IgD-negative memory B cell (primary cell): ENCODE data around the gene MAGEA6. TPM values are rescaled to one million over a fixed set of nuclear protein-coding genes. Genes with fewer than 3 reads are reported as not detected.
A peak's percentile ranks its signal among the peaks of the same experiment; 100 is the strongest.
"Not testable (repeated sequence)": the region's sequence is repeated elsewhere in the genome, so short reads cannot be mapped to it uniquely, and the experiment has no call there.

Source experiments
- H3K27ac Mint-ChIP-seq, 3 donors: one replicate each; pipeline ENCODE4 v1.8.0; 2020 to 2022; ENCODE audit warnings: mild to moderate bottlenecking in 3 of 3, mixed read lengths in 3 of 3, moderate library complexity in 1 of 3
- H3K27me3 Mint-ChIP-seq: one replicate; pipeline ENCODE4 v1.8.0; 2021; ENCODE audit warnings: mixed read lengths
- H3K36me3 Mint-ChIP-seq: one replicate; pipeline ENCODE4 v1.8.0; 2020; ENCODE audit warnings: mild to moderate bottlenecking, mixed read lengths
- H3K4me1 Mint-ChIP-seq, 3 donors: one replicate each; pipeline ENCODE4 v1.8.0; 2020 to 2022; ENCODE audit warnings: mixed read lengths in 3 of 3, mild to moderate bottlenecking in 1 of 3
- H3K4me3 Mint-ChIP-seq, 4 donors: one replicate each; pipeline ENCODE4 v1.8.0; 2020 to 2022; ENCODE audit warnings: mild to moderate bottlenecking in 4 of 4, mixed read lengths in 4 of 4, moderate library complexity in 3 of 4
- H3K9me3 Mint-ChIP-seq, 3 donors: one replicate each; pipeline ENCODE4 v1.8.0; 2020 to 2021; ENCODE audit warnings: mixed read lengths in 3 of 3, mild to moderate bottlenecking in 1 of 3
- polyA plus RNA-seq: library from polyadenylated mRNA; unstranded; fragments of 300-500 nt; fragmentation: Illumina TruSeq; gene quantifications from one replicate; pipeline ENCODE4 v1.2.3, GENCODE V29; 2021

Gene MAGEA6
- polyA plus RNA-seq = not detected

DNA sequence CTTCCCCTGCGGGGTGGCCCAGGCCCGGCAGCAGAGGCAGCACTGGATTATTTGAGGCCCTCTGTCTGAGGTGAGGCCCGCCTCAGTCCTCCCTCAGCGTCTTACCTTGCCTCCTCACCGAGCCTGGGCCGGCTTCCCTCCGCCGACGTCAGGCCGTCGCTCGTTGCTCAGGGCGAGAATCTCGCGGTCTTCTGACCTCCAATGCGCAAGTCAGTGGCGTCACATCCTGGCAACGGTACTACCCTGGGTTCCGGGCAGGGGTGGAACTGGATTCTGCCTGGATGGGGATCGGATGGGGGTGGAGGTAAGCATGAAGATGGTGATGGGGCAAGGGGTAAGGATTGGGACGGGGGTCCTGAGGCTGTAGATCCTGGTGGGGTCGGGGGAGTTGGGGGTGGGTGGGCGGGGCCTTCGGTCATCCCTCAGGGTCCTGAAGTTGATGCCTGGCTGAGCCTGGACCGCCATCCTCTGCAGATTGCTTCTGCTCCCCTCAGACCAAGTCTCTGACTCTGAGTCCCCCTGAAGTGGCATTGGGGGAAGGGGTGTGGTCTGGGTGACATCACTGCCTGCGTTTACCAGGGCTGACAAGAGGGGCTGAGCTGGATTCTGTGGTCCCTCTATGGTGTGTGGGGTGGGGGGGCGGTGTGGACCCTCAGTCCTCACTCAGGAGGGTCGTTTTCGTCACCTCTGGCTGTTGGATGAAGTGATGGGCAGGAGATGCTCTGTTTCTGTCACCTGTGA, at the start of gene MAGEA6:
Gene MAGEA6, minus strand, starts transcription at position 141 of the 741 bp plus-strand sequence. CDS start 2,039 bp downstream, outside the sequence.
- not testable (repeated sequence) for H3K4me1 Mint-ChIP-seq, H3K27me3 Mint-ChIP-seq, H3K4me3 Mint-ChIP-seq, H3K36me3 Mint-ChIP-seq, H3K9me3 Mint-ChIP-seq, H3K27ac Mint-ChIP-seq

GRCh38 chrX:152819266-152819665, 49.8 kb upstream of the MAGEA6 start:
- H3K36me3 Mint-ChIP-seq = no peaks in the 10 kb centered on the region
- H3K27ac Mint-ChIP-seq = peak overlapping the region in 1 of 3 donors; percentile 11
- H3K4me1 Mint-ChIP-seq = no peaks in the 10 kb centered on the region
- H3K9me3 Mint-ChIP-seq = no peaks in the 10 kb centered on the region
- H3K27me3 Mint-ChIP-seq = peaks cover 9% of the 10 kb centered on the region
- no peak overlapping the region for H3K4me3 Mint-ChIP-seq

DNA sequence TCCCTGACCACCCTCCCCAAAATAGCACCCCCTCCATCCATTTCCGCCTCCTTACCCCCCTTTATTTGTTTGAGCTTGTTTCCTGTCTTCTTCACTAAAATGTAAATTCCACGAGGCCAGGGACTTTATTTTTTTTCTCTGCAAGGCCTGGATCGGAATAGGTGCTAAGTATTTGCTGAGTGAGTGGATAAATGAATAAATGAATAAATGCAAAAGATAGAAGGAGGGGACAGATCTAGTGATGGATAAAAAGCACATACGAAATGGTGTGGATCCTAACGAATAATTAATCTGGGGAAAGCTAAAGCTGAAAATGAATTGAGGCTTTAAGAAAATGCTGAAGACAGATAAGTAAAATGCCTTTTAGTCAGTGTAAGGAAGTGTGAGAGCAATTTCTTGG, 48.9 kb upstream of the MAGEA6 start:
- Mint-ChIP-seq H3K27me3 (peaks cover 9% of the 10 kb centered on the region), H3K27ac (no peak overlapping the region), H3K4me1 (no peaks in the 10 kb centered on the region), H3K4me3 (no peak overlapping the region), H3K9me3 (no peaks in the 10 kb centered on the region), H3K36me3 (no peaks in the 10 kb centered on the region)

DNA sequence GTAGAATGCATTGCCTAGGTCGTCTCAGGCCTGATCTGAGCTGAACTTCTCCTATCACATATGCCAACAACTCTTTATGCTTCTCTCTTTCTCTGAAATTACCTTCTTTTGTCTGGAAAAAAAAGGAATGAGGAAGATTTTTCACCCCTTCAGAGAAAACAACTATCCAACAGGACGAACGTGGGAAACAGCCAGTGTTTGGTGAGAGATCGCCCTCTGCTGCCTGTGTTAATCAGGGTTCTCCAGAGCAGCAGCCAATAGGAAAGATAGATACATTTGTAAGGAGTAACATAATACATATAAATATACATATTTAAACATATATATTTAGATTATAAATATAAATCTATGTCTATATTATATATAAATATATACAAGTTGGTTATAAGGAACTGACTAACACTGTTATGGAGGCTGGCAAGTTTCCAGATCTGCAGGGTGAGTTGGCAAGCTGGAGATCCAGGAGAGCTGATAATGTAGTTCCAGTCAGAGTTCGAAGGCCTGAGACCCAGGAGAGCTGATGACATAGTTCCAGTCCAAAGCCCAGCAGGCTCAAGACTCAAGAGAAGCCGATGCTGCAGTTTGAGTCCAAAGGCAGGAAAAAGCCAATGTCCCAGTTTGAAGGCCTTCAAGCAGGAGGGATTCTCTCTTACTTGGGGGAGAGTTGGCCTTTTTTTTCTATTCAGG, 47.7 kb upstream of the MAGEA6 start:
- peaks cover 0 to 3% (median 0%) of the 10 kb centered on the region in 3 donors for H3K4me1 Mint-ChIP-seq
- H3K27me3 Mint-ChIP-seq = peaks cover 8% of the 10 kb centered on the region
- H3K36me3 Mint-ChIP-seq = no peaks in the 10 kb centered on the region
- no peak overlapping the region for H3K27ac Mint-ChIP-seq
- no peaks in the 10 kb centered on the region for H3K9me3 Mint-ChIP-seq
- no peak overlapping the region for H3K4me3 Mint-ChIP-seq

GRCh38 chrX:152814048-152814447, 44.6 kb upstream of the MAGEA6 start:
- no peak overlapping the region for H3K27ac Mint-ChIP-seq
- H3K27me3 Mint-ChIP-seq = peaks cover 6% of the 10 kb centered on the region
- no peak overlapping the region for H3K4me3 Mint-ChIP-seq
- no peaks in the 10 kb centered on the region for H3K36me3 Mint-ChIP-seq
- peaks cover 0 to 3% (median 0%) of the 10 kb centered on the region in 3 donors for H3K4me1 Mint-ChIP-seq
- no peaks in the 10 kb centered on the region for H3K9me3 Mint-ChIP-seq

DNA sequence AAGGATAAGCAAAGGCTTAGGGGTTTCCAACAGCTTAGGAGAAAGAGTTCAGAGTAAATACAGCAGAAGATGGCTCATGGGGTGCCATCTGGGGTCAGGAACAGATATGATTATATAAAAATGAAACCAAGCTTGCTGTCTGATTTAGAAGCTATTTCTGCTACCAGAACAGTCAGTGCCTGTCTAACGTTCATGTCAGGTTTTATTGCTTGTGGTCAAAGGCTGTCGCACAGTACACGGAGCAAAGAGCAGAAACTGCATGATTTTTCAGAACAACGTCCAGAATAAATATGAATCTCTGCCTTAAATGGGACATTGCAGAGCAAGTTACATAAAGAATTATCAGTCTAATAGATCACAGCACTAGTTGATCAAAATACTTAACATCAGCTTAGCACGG, 43.7 kb upstream of the MAGEA6 start:
- Mint-ChIP-seq H3K4me1 (peaks cover 0 to 3% (median 0%) of the 10 kb centered on the region in 3 donors), H3K4me3 (no peak overlapping the region), H3K36me3 (no peaks in the 10 kb centered on the region), H3K27me3 (peaks cover 7% of the 10 kb centered on the region), H3K9me3 (no peaks in the 10 kb centered on the region), H3K27ac (no peak overlapping the region)

DNA sequence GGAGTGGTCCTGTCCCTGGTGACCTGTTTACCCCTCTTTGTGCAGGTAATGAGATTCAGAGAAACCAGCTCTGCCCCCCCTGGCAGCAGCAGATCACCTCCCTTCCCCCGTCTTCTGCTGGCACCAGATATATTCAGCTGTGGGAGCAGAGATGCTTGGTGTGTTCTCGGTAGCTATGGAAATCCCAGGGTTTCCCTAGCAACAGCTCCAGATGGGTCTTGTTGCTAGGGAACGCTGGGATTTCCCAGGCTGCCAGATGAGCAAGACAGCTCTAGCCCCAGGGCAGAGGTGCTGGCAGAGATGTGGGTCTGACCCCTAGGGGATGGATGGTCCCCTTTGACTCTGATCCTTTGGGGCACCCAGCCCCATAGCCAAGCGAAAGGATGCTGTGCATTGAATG, 40.9 kb upstream of the MAGEA6 start:
- no peaks in the 10 kb centered on the region for H3K36me3 Mint-ChIP-seq

GRCh38 chrX:152806035-152806434, 36.5 kb upstream of the MAGEA6 start:
- Mint-ChIP-seq H3K27ac (no peak overlapping the region), H3K36me3 (peaks cover 2% of the 10 kb centered on the region), H3K4me1 (no peaks in the 10 kb centered on the region), H3K9me3 (no peaks in the 10 kb centered on the region), H3K4me3 (no peak overlapping the region), H3K27me3 (peaks cover 12% of the 10 kb centered on the region)

More for the DNA sequence above, 40.9 kb upstream of the MAGEA6 start:
- Mint-ChIP-seq H3K4me1 (peaks cover 0 to 3% (median 0%) of the 10 kb centered on the region in 3 donors), H3K9me3 (no peaks in the 10 kb centered on the region), H3K27me3 (peaks cover 8% of the 10 kb centered on the region), H3K27ac (no peak overlapping the region), H3K4me3 (peak overlapping the region in 1 of 4 donors; percentile 24)

DNA sequence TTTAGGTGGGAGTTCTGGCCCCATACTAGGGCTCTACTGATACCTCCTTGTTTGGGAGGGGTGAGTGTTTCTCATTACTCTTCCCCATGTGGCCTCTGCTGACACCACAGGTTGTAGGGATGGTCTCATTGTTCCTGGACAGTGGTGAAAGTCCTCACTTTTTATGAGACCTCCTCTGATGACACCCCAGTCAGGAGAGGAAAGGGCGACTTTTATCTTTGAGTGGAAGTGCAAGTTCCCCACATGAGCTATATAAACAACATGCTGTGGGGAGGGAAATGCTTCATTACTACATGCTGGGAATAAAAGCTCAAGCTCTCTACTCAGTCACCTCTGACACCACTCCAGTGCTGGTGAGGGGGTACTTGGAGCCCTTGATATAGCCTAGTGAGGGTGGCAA, 29.5 kb upstream of the MAGEA6 start:
- no peak overlapping the region for H3K4me3 Mint-ChIP-seq
- peaks cover 2% of the 10 kb centered on the region for H3K36me3 Mint-ChIP-seq
- peaks cover 5% of the 10 kb centered on the region for H3K27me3 Mint-ChIP-seq
- H3K27ac Mint-ChIP-seq = no peak overlapping the region
- no peaks in the 10 kb centered on the region for H3K4me1 Mint-ChIP-seq
- no peaks in the 10 kb centered on the region for H3K9me3 Mint-ChIP-seq

- not testable (repeated sequence) for H3K4me1 Mint-ChIP-seq, H3K4me3 Mint-ChIP-seq, H3K9me3 Mint-ChIP-seq, H3K27me3 Mint-ChIP-seq, H3K27ac Mint-ChIP-seq, H3K36me3 Mint-ChIP-seq
Measured at GRCh38 chrX:152787062-152787461, 17.6 kb upstream of the MAGEA6 start.

DNA sequence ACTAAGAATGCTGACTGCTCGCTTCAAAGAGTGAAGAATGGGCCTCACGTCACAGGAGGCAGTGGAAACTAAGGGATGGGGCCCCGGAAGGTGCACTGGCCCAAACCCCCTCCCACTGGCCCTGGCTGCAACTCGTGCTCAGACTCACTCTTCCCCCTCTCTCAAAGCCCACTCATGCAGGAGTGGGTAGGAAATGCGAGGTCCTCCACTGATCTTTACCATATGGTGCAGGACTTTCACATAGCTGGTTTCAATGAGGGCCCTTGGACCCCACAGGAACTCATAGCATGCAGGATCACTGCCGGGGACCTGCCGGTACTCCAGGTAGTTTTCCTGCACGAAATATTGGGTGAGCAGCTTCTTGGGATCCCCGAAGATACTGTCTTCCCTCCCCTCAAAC, 2.9 kb downstream of the MAGEA6 start:
- H3K9me3 Mint-ChIP-seq, H3K4me1 Mint-ChIP-seq, H3K27me3 Mint-ChIP-seq, H3K36me3 Mint-ChIP-seq, H3K4me3 Mint-ChIP-seq, H3K27ac Mint-ChIP-seq: not testable (repeated sequence)

- H3K27me3 Mint-ChIP-seq, H3K27ac Mint-ChIP-seq, H3K36me3 Mint-ChIP-seq, H3K9me3 Mint-ChIP-seq, H3K4me3 Mint-ChIP-seq, H3K4me1 Mint-ChIP-seq: not testable (repeated sequence)
Measured at GRCh38 chrX:152761582-152761981, 7.9 kb downstream of the MAGEA6 start.

GRCh38 chrX:152759544-152759943, 9.9 kb downstream of the MAGEA6 start:
- not testable (repeated sequence) for H3K4me3 Mint-ChIP-seq, H3K9me3 Mint-ChIP-seq, H3K27me3 Mint-ChIP-seq, H3K4me1 Mint-ChIP-seq, H3K36me3 Mint-ChIP-seq, H3K27ac Mint-ChIP-seq

DNA sequence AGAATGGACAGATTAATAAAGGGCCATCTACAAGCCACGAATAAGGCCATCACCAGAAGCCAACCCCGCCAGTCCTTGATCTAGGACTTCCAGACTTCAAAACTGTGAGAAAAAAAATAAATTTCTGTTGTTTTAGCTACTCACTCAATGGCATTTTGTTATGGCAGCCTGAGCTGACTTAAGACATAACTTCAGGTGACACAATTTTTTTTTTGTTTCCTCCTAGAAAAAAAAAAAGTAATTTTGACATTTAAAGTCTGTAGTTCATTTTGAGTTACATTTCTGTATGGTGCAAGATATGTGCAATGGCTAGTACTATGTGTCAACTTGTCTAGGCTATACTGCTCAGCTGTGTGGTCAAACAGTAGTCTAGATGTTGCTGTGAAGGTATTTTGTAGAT, 10.6 kb downstream of the MAGEA6 start, which contains the start of gene CSAG3:
Gene CSAG3, plus strand, starts transcription at position 301 of the 400 bp plus-strand sequence.
- not testable (repeated sequence) for H3K9me3 Mint-ChIP-seq, H3K27me3 Mint-ChIP-seq, H3K27ac Mint-ChIP-seq, H3K4me3 Mint-ChIP-seq, H3K4me1 Mint-ChIP-seq, H3K36me3 Mint-ChIP-seq

DNA sequence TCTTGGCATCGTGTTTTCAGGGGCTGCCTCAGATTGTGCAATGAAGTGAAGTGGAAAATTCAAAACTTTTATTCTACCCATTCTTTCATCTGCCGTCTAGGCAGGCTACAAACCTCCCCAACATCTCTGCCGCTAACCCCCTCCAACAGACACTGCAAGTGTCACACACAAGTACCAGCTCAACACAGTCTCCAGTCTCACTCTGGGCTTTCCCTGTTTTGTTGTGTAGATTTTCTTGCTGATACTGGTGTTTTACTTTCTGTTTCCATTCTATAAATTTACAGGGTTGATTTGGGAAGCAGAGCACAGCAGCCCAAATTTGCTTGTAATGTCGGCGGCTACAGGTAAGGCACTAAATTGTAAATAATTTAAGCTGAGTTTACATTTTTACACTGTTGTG, 14.6 kb downstream of the MAGEA6 start:
- not testable (repeated sequence) for H3K36me3 Mint-ChIP-seq, H3K4me3 Mint-ChIP-seq, H3K27me3 Mint-ChIP-seq, H3K27ac Mint-ChIP-seq, H3K4me1 Mint-ChIP-seq, H3K9me3 Mint-ChIP-seq
